ENCODE data around the gene EIF4G3. TPM values are rescaled to one million over a fixed set of nuclear protein-coding genes. Genes with fewer than 3 reads are reported as not detected.

Gene EIF4G3
- total RNA-seq, 1 experiment from 2014 or later: 72.0 TPM

DNA sequence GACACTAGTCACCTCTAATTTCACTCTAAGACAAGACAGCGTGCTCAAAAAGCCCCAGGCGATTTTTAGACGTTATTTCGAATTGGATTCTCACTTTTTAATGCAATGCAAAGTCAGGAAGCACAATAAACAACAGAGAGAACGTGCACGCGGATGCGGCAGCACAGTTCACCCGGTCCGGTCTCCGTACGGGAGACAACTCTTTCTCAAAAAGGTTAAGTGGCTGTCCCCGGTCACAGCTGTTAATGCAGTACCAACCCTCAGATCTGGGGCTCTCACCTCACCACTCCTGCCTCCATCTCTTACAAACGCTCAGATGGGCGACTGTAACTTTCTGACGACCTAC, 390.8 kb downstream of the EIF4G3 start:
- 0 out of 2 replicates have a peak, but pooled peaks cover 2% of the 10 kb centered on the region for H3K27me3 Mint-ChIP-seq (ENCODE audit: low read depth)
- H2AK5ac ChIP-seq (ENCODE audit: insufficient read length, low read length): no peak overlapping the region
- no peak overlapping the region for H2BK15ac ChIP-seq (ENCODE audit: low read depth, low read length)
- peaks cover 25 to 28% of the 10 kb centered on the region in 2 experiments for H3K4me1 Mint-ChIP-seq
- no peak for DNase-seq
- no peak overlapping the region for H4K5ac ChIP-seq (ENCODE audit: insufficient read length, low read depth, low read length)
- no peak overlapping the region for H2BK5ac ChIP-seq (ENCODE audit: insufficient read length, low read length)
- peak overlapping the region; percentile 93 for H3K14ac ChIP-seq (ENCODE audit: insufficient read depth, low read length)
- H3K23me2 ChIP-seq (ENCODE audit: insufficient read length, low read depth, low read length, poor library complexity, severe bottlenecking): peaks cover 8% of the 10 kb centered on the region
- no peak overlapping the region for H2AFZ ChIP-seq (ENCODE audit: low read length)
- no peak overlapping the region for H3K4ac ChIP-seq (ENCODE audit: low read depth, low read length)
- no peak overlapping the region for H2BK120ac ChIP-seq (ENCODE audit: low read depth, low read length, poor library complexity, severe bottlenecking)
- peak overlapping the region; percentile 99 to 100 for H3K4me3 Mint-ChIP-seq
- peak overlapping the region; percentile 71 for H3K18ac ChIP-seq (ENCODE audit: insufficient read length, low read depth, low read length)
- H2BK12ac ChIP-seq (ENCODE audit: insufficient read length, low read depth, low read length): no peak overlapping the region
- no peak overlapping the region for H3K27ac ChIP-seq (ENCODE audit: insufficient read length, low read depth, low read length)
- TF ChIP-seq, protein P1, sequence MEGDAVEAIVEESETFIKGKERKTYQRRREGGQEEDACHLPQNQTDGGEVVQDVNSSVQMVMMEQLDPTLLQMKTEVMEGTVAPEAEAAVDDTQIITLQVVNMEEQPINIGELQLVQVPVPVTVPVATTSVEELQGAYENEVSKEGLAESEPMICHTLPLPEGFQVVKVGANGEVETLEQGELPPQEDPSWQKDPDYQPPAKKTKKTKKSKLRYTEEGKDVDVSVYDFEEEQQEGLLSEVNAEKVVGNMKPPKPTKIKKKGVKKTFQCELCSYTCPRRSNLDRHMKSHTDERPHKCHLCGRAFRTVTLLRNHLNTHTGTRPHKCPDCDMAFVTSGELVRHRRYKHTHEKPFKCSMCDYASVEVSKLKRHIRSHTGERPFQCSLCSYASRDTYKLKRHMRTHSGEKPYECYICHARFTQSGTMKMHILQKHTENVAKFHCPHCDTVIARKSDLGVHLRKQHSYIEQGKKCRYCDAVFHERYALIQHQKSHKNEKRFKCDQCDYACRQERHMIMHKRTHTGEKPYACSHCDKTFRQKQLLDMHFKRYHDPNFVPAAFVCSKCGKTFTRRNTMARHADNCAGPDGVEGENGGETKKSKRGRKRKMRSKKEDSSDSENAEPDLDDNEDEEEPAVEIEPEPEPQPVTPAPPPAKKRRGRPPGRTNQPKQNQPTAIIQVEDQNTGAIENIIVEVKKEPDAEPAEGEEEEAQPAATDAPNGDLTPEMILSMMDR (conservative IDR thresholded peaks at IDR 0.05): no peak
- no peak overlapping the region for H3K56ac ChIP-seq (ENCODE audit: insufficient read length, low read depth, low read length)
- H3K4me2 ChIP-seq (ENCODE audit: insufficient read depth, insufficient read length, low read length): peak overlapping the region; percentile 76
- H3K9ac ChIP-seq (ENCODE audit: extremely low read depth, insufficient read length, low read length): peak overlapping the region; percentile 76
- H3K36me3 Mint-ChIP-seq (ENCODE audit: insufficient read depth in 1 of 3, low read depth in 3 of 3): peaks cover 3 to 5% (median 4%) of the 10 kb centered on the region in 3 experiments; a peak in 5 of 7 replicates
- no peaks in the 10 kb centered on the region; a peak in 1 of 5 replicates for H3K9me3 Mint-ChIP-seq
- no peaks in the 10 kb centered on the region for H3K9me3 ChIP-seq (ENCODE audit: control insufficient read depth, low read depth, low read length)
- H3K27me3 ChIP-seq (ENCODE audit: insufficient read depth, low read length): no peaks in the 10 kb centered on the region
- WGBS (ENCODE audit: extremely low coverage, insufficient read length, low lambda C conversion rate): no CpG with 5 or more reads among the region's 16 CpGs
- H3K23ac ChIP-seq (ENCODE audit: insufficient read length, low read depth, low read length): no peak overlapping the region
- H4K8ac ChIP-seq (replicated peaks; ENCODE audit: insufficient read length, low read depth, low read length): no peak overlapping the region
- H3K79me1 ChIP-seq (ENCODE audit: insufficient read depth, low read depth, low read length, poor library complexity, severe bottlenecking): peaks cover 10% of the 10 kb centered on the region
- H3K79me2 ChIP-seq (ENCODE audit: insufficient read depth, low read length): peaks cover 19% of the 10 kb centered on the region
- no peak overlapping the region for H2BK20ac ChIP-seq (ENCODE audit: low read depth, low read length, poor library complexity, severe bottlenecking)
- H3K4me1 ChIP-seq (ENCODE audit: insufficient read depth, low read length): no peaks in the 10 kb centered on the region
- peak overlapping the region; percentile 95 to 98 (median 98) for H3K27ac Mint-ChIP-seq
- no peaks in the 10 kb centered on the region for H4K20me1 ChIP-seq (ENCODE audit: control insufficient read depth, insufficient read depth, insufficient read length)
- no peak overlapping the region for H3T11ph ChIP-seq (ENCODE audit: low read length)
- no peak overlapping the region for H4K91ac ChIP-seq (ENCODE audit: insufficient read length, low read depth, low read length)
